Femur (tissue), 1 donor: ENCODE results near the gene DBN1.

ENCODE experiments used
- DNase-seq: peaks from one replicate; pipeline ENCODE4 v3.0.0-alpha.2; 2017

DBN1 gene

GRCh38 chr5:177472460-177473442, 683 bp downstream of the DBN1 start:
- DNase-seq = peak; percentile 77

GRCh38 chr5:177471610-177472356, 1.7 kb downstream of the DBN1 start:
- DNase-seq = no peak

GRCh38 chr5:177470759-177471536, 2.5 kb downstream of the DBN1 start:
- DNase-seq = no peak

GRCh38 chr5:177469750-177470525, 3.5 kb downstream of the DBN1 start:
- DNase-seq = no peak

- DNase-seq = peak; percentile 70
These were observed 4.5 kb downstream of the DBN1 start for GRCh38 chr5:177468685-177469628.

- no peak for DNase-seq
These were observed 5.1 kb downstream of the DBN1 start for GRCh38 chr5:177468329-177468684.

- DNase-seq = no peak
These were observed 6.0 kb downstream of the DBN1 start for GRCh38 chr5:177467436-177467835.

- no peak for DNase-seq
These were observed 6.6 kb downstream of the DBN1 start for GRCh38 chr5:177466861-177467260.

GRCh38 chr5:177465044-177465443, 8.4 kb downstream of the DBN1 start:
- DNase-seq = no peak

- DNase-seq = peak; percentile 53
These were observed 11.3 kb downstream of the DBN1 start for GRCh38 chr5:177462021-177462670.

- peak; percentile 21 for DNase-seq
These were observed 13.4 kb downstream of the DBN1 start for GRCh38 chr5:177459819-177460628.

GRCh38 chr5:177459357-177459756, 14.1 kb downstream of the DBN1 start:
- DNase-seq = peak; percentile 27

- peak; percentile 46 for DNase-seq
These were observed 14.5 kb downstream of the DBN1 start for GRCh38 chr5:177458912-177459350.

GRCh38 chr5:177457852-177458681, 15.4 kb downstream of the DBN1 start:
- peak; percentile 49 for DNase-seq

- DNase-seq = peak; percentile 93
These were observed 16.2 kb downstream of the DBN1 start for GRCh38 chr5:177456976-177457851.

GRCh38 chr5:177456591-177456964, 16.9 kb downstream of the DBN1 start:
- DNase-seq = no peak
